Liver (tissue), 9 donors: ENCODE data around the gene ERMAP. TPM values are rescaled to one million over a fixed set of nuclear protein-coding genes. Genes with fewer than 3 reads are reported as not detected.

ENCODE experiments used
- DNase-seq: peaks from one replicate; pipeline ENCODE4 v3.0.0-alpha.2; 2017; ENCODE audit warnings: low spot score
- H3K27ac ChIP-seq, 2 donors: one replicate each; pipeline ENCODE4 v1.7.0; 2013; ENCODE audit warnings: inconsistent platforms in 2 of 2, low read length in 2 of 2, control low read depth in 1 of 2, low read depth in 1 of 2, mild to moderate bottlenecking in 1 of 2
- H3K27me3 ChIP-seq, 4 donors: one replicate each; pipeline versions ENCODE4 v1.6.1 to v1.7.0; 2013; ENCODE audit warnings: low read length in 3 of 4, inconsistent platforms in 1 of 4, mild to moderate bottlenecking in 1 of 4, moderate library complexity in 1 of 4; ENCODE audit not compliant: control insufficient read depth in 4 of 4, insufficient read depth in 4 of 4
- H3K36me3 ChIP-seq, 4 donors: one replicate each; pipeline versions ENCODE4 v1.6.1 to v1.7.0; 2013; ENCODE audit warnings: low read length in 3 of 4, mild to moderate bottlenecking in 3 of 4, low read depth in 1 of 4, moderate library complexity in 1 of 4; ENCODE audit not compliant: control insufficient read depth in 4 of 4, insufficient read depth in 3 of 4
- H3K4me1 ChIP-seq, 4 donors: one replicate each; pipeline versions ENCODE4 v1.6.1 to v1.7.0; 2013; ENCODE audit warnings: low read length in 3 of 4, mild to moderate bottlenecking in 3 of 4, moderate library complexity in 1 of 4; ENCODE audit not compliant: control insufficient read depth in 4 of 4, insufficient read depth in 4 of 4
- H3K4me3 ChIP-seq, 3 donors: one replicate each; pipeline versions ENCODE4 v1.6.1 to v1.7.0; 2013; ENCODE audit warnings: low read length in 3 of 3, control low read depth in 1 of 3, low read depth in 1 of 3, mild to moderate bottlenecking in 1 of 3
- H3K9ac ChIP-seq, 2 donors: one replicate each; pipeline ENCODE4 v1.7.0; 2013; ENCODE audit warnings: low read length in 2 of 2, mild to moderate bottlenecking in 2 of 2, moderate library complexity in 2 of 2, control low read depth in 1 of 2, low read depth in 1 of 2
- H3K9me3 ChIP-seq, 4 donors: one replicate each; pipeline versions ENCODE4 v1.6.1 to v1.7.0; 2013; ENCODE audit warnings: low read length in 3 of 4; ENCODE audit not compliant: control insufficient read depth in 4 of 4
- EGR1 ChIP-seq, 2 donors: IDR thresholded peaks; 2 replicates each; pipeline ENCODE4 v1.6.1; 2016 to 2018; ENCODE audit warnings: antibody characterized with exemption in 2 of 2, low read depth in 2 of 2
- FOXA1 ChIP-seq: IDR thresholded peaks from 2 replicates; pipeline ENCODE4 v1.6.1; 2016; ENCODE audit warnings: antibody characterized with exemption
- FOXA2 ChIP-seq: IDR thresholded peaks from 2 replicates; pipeline ENCODE4 v1.6.1; 2016; ENCODE audit warnings: antibody characterized with exemption
- GABPA ChIP-seq, 2 donors: IDR thresholded peaks in 1 of 2; conservative IDR thresholded peaks in 1 of 2; 2 replicates each; pipeline ENCODE4 v1.6.1; 2016; ENCODE audit warnings: antibody characterized with exemption in 2 of 2, mild to moderate bottlenecking in 1 of 2, moderate library complexity in 1 of 2
- HNF4A ChIP-seq, 2 donors: conservative IDR thresholded peaks; 2 replicates each; pipeline ENCODE4 v1.6.1; 2016; ENCODE audit warnings: antibody characterized with exemption in 2 of 2, mild to moderate bottlenecking in 2 of 2
- HNF4G ChIP-seq: IDR thresholded peaks from 2 replicates; pipeline ENCODE4 v1.6.1; 2016; ENCODE audit warnings: antibody characterized with exemption
- JUND ChIP-seq, 2 donors: IDR thresholded peaks; 2 replicates each; pipeline ENCODE4 v1.6.1; 2016; ENCODE audit warnings: antibody characterized with exemption in 2 of 2
- MAX ChIP-seq: IDR thresholded peaks from 2 replicates; pipeline ENCODE4 v1.6.1; 2016; ENCODE audit warnings: antibody characterized with exemption
- NR2F2 ChIP-seq: IDR thresholded peaks from 2 replicates; pipeline ENCODE4 v1.6.1; 2016; ENCODE audit warnings: antibody characterized with exemption
- RAD21 ChIP-seq, 2 donors: IDR thresholded peaks; 2 replicates each; pipeline ENCODE4 v1.6.1; 2016; ENCODE audit warnings: antibody characterized with exemption in 2 of 2, mild to moderate bottlenecking in 2 of 2
- REST ChIP-seq: IDR thresholded peaks from 2 replicates; pipeline ENCODE4 v1.6.1; 2016; ENCODE audit warnings: antibody characterized with exemption, mild to moderate bottlenecking
- RXRA ChIP-seq, 2 donors: IDR thresholded peaks; 2 replicates each; pipeline ENCODE4 v1.6.1; 2017 to 2018; ENCODE audit warnings: antibody characterized with exemption in 2 of 2, mild to moderate bottlenecking in 1 of 2
- SP1 ChIP-seq: IDR thresholded peaks from 2 replicates; pipeline ENCODE4 v1.6.1; 2018; ENCODE audit warnings: antibody characterized with exemption, mild to moderate bottlenecking
- TAF1 ChIP-seq: conservative IDR thresholded peaks from 2 replicates; pipeline ENCODE4 v1.6.1; 2016; ENCODE audit warnings: antibody characterized with exemption, mild to moderate bottlenecking
- YY1 ChIP-seq: IDR thresholded peaks from 2 replicates; pipeline ENCODE4 v1.6.1; 2016; ENCODE audit warnings: antibody characterized with exemption, mild to moderate bottlenecking
- ZBTB33 ChIP-seq: IDR thresholded peaks from 2 replicates; pipeline ENCODE4 v1.6.1; 2016; ENCODE audit warnings: antibody characterized with exemption
- WGBS: extraction: QIAGEN DNeasy Blood & Tissue Kit; methylation state at CpG from one replicate; pipeline ENCODE4 v1.1.7; 2013; 5-methylcytosine and 5-hydroxymethylcytosine counted together
- polyA plus RNA-seq, 2 donors: library from polyadenylated mRNA; stranded (reverse) in 1 of 2; unstranded in 1 of 2; fragments of 200-250 nt in 1 of 2; fragments of >200 nt in 1 of 2; fragmentation: Nextera tagmentation in 1 of 2; extraction: Ambion mirVana in 1 of 2; gene quantifications; one replicate each; pipeline versions ENCODE4 v1.2.1 to v1.2.3, GENCODE V29; 2013 to 2015
- total RNA-seq, 2 donors: library from RNA; depleted of rRNA; stranded (reverse); fragments of >200 nt; gene quantifications; one replicate each; pipeline ENCODE4 v1.2.3, GENCODE V29; 2014
- TF ChIP-seq, protein P1 (sequence below): IDR thresholded peaks from 2 replicates; pipeline ENCODE4 v1.6.1; 2016; ENCODE audit warnings: antibody characterized with exemption
- TF ChIP-seq, protein P2 (sequence below): fragments of 150-350 bp; IDR thresholded peaks from 2 replicates; pipeline ENCODE4 v1.5.1; 2017; ENCODE audit warnings: improper control_type of control experiment, low read depth, low read length; ENCODE audit not compliant: missing input control
- donor health status: healthy.
- donor health status: healthy.
- donor health status: healthy.
- donor health status: healthy.
- donor health status: healthy.

The ERMAP gene
- total and polyA plus RNA-seq, 4 donors: 3.9 to 96.9 (median 9.0) TPM

- no peak for DNase-seq
- Histone ChIP-seq H3K27ac (no peak overlapping the region), H3K27me3 (no peaks in the 10 kb centered on the region), H3K9me3 (no peaks in the 10 kb centered on the region), H3K36me3 (peaks cover 1 to 19% (median 11%) of the 10 kb centered on the region in 4 donors), H3K9ac (no peak overlapping the region), H3K4me1 (peaks cover 0 to 20% (median 17%) of the 10 kb centered on the region in 4 donors), H3K4me3 (no peak overlapping the region)
- 95% methylated on average over 4 of the region's 4 CpGs for WGBS
- no peak for TF ChIP-seq ZBTB33
- TF ChIP-seq NR2F2: no peak
- TF ChIP-seq JUND (IDR thresholded peaks at IDR 0.05): no peak
- no peak for TF ChIP-seq SP1
- no peak for TF ChIP-seq RAD21 (IDR thresholded peaks at IDR 0.05)
- no peak for TF ChIP-seq MAX
- no peak for TF ChIP-seq RXRA (IDR thresholded peaks at IDR 0.05)
- no peak for TF ChIP-seq TAF1
- TF ChIP-seq FOXA2: no peak
- TF ChIP-seq EGR1 (IDR thresholded peaks at IDR 0.05; ENCODE audit: low read depth in 2 of 2): no peak
- no peak for TF ChIP-seq GABPA (IDR thresholded peaks at IDR 0.05 in 1 of 2, conservative IDR thresholded peaks at IDR 0.05 in 1 of 2)
- TF ChIP-seq, protein P1, sequence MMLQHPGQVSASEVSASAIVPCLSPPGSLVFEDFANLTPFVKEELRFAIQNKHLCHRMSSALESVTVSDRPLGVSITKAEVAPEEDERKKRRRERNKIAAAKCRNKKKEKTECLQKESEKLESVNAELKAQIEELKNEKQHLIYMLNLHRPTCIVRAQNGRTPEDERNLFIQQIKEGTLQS: no peak
- no peak for TF ChIP-seq HNF4A (conservative IDR thresholded peaks at IDR 0.05)
These were observed 27.7 kb downstream of the ERMAP start for GRCh38 chr1:42844592-42845140.

GRCh38 chr1:42845193-42845592 lies 28.3 kb downstream of the ERMAP start:
- Histone ChIP-seq H3K36me3 (peaks cover 1 to 15% (median 11%) of the 10 kb centered on the region in 4 donors), H3K9me3 (no peaks in the 10 kb centered on the region), H3K27ac (no peak overlapping the region), H3K4me3 (no peak overlapping the region), H3K9ac (no peak overlapping the region), H3K4me1 (peaks cover 0 to 20% (median 17%) of the 10 kb centered on the region in 4 donors), H3K27me3 (no peaks in the 10 kb centered on the region)
- DNase-seq: no peak
- WGBS: 66% methylated on average over 1 of the region's 1 CpG
- TF ChIP-seq HNF4G: no peak
- TF ChIP-seq YY1: no peak
- TF ChIP-seq JUND (IDR thresholded peaks at IDR 0.05): no peak
- no peak for TF ChIP-seq TAF1
- TF ChIP-seq RAD21 (IDR thresholded peaks at IDR 0.05): no peak

- peaks cover 0 to 20% (median 17%) of the 10 kb centered on the region in 4 donors for H3K4me1 ChIP-seq
- H3K36me3 ChIP-seq: peaks cover 2 to 18% (median 15%) of the 10 kb centered on the region in 4 donors
- peak overlapping the region; percentile 66 to 82 (median 71) for H3K4me3 ChIP-seq
- no peaks in the 10 kb centered on the region for H3K27me3 ChIP-seq
- DNase-seq: no peak
- H3K27ac ChIP-seq: no peak overlapping the region
- peak overlapping the region in 1 of 2 donors; percentile 21 for H3K9ac ChIP-seq
- TF ChIP-seq REST: no peak
- TF ChIP-seq RXRA (IDR thresholded peaks at IDR 0.05): no peak
- TF ChIP-seq RAD21 (IDR thresholded peaks at IDR 0.05): no peak
- no peak for TF ChIP-seq HNF4A (conservative IDR thresholded peaks at IDR 0.05)
- TF ChIP-seq, protein P2, sequence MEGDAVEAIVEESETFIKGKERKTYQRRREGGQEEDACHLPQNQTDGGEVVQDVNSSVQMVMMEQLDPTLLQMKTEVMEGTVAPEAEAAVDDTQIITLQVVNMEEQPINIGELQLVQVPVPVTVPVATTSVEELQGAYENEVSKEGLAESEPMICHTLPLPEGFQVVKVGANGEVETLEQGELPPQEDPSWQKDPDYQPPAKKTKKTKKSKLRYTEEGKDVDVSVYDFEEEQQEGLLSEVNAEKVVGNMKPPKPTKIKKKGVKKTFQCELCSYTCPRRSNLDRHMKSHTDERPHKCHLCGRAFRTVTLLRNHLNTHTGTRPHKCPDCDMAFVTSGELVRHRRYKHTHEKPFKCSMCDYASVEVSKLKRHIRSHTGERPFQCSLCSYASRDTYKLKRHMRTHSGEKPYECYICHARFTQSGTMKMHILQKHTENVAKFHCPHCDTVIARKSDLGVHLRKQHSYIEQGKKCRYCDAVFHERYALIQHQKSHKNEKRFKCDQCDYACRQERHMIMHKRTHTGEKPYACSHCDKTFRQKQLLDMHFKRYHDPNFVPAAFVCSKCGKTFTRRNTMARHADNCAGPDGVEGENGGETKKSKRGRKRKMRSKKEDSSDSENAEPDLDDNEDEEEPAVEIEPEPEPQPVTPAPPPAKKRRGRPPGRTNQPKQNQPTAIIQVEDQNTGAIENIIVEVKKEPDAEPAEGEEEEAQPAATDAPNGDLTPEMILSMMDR: no peak
- TF ChIP-seq SP1: no peak
- no peak for TF ChIP-seq FOXA1
- 10% methylated on average over 10 of the region's 10 CpGs for WGBS
- H3K9me3 ChIP-seq: no peaks in the 10 kb centered on the region
These were observed 28.9 kb downstream of the ERMAP start for GRCh38 chr1:42845866-42846256.
